Measurements from ENCODE around the gene KRTAP22-1. TPM values are rescaled to one million over a fixed set of nuclear protein-coding genes. Genes with fewer than 3 reads are reported as not detected.

The KRTAP22-1 gene
- total and polyA plus RNA-seq, 2 of the 4 experiments (the other 2 are of a cell fraction) = not detected

DNA sequence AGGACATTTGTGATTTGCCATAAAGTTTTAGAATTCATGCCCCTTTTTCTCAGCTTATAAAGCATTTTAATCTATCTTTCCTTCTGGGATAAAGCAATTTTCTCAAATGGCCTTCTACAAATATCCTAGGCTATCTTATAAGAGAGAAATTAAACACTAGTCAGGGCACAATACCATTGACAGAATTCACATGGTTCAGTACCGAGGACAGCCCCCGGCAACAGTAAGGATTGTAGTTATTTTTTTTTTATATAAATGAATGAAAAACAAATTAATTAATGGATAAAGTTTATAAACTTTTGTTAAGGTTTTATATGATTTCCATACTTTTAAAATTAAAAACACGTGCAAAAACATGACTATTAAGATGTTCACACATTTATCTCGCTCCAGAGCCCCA lies 27.2 kb downstream of the KRTAP22-1 start:
- no peaks in the 10 kb centered on the region for H3K79me1 ChIP-seq (ENCODE audit: low read depth in 1 of 2, low read length in 2 of 2)
- no peak overlapping the region for H2BK20ac ChIP-seq (ENCODE audit: low read depth, low read length)
- H2AFZ ChIP-seq (replicated peaks; ENCODE audit: low read length, poor library complexity) = no peak overlapping the region
- no TSS peak for BruUV-seq (replicated peaks)
- H4K5ac ChIP-seq (ENCODE audit: low read depth, low read length) = no peak overlapping the region
- no peaks in the 10 kb centered on the region for H3K36me3 ChIP-seq (ENCODE audit: control insufficient read depth, insufficient read depth, low read length)
- ChIA-PET POLR2A (ENCODE audit: unreplicated experiment) (no interaction called here), CTCF (no interaction called here)
- no peaks in the 10 kb centered on the region for H3K9me1 ChIP-seq (ENCODE audit: insufficient read depth, low read length)
- no peak overlapping the region for H2BK120ac ChIP-seq (ENCODE audit: low read depth, low read length)
- no peaks in the 10 kb centered on the region for H3K27me3 ChIP-seq (ENCODE audit: control insufficient read depth, insufficient read depth, low read length)
- H3K23ac ChIP-seq (ENCODE audit: low read depth, low read length) = no peak overlapping the region
- in situ Hi-C loops (cut with MboI; ENCODE audit: low sequenced_read_pairs) (no loop called here), dilution Hi-C loops (cut with HindIII; ENCODE audit: low sequenced_read_pairs, unreplicated experiment) (no loop called here), intact Hi-C loops (cut with micrococcal nuclease) (no loop called here)
- H2AK9ac ChIP-seq (replicated peaks; ENCODE audit: low read depth, low read length, poor library complexity) = no peak overlapping the region
- H3K4me1 ChIP-seq (ENCODE audit: control insufficient read depth, insufficient read depth, low read length) = no peaks in the 10 kb centered on the region
- no peak overlapping the region for H2AK5ac ChIP-seq (ENCODE audit: low read depth, low read length)
- no peak overlapping the region for H4K8ac ChIP-seq (ENCODE audit: low read depth in 2 of 2, low read length in 2 of 2)
- no peak for DNase-seq
- H3K56ac ChIP-seq (ENCODE audit: extremely low read depth, insufficient read depth, low read length) = no peak overlapping the region
- no CpG with 5 or more reads among the region's 4 CpGs for WGBS, 2 experiments (ENCODE audit: extremely low coverage in 2 of 2, insufficient read length in 1 of 2)
- H2BK5ac ChIP-seq (ENCODE audit: low read depth, low read length, poor library complexity, severe bottlenecking) = no peak overlapping the region
- no peak overlapping the region for H4K91ac ChIP-seq (ENCODE audit: insufficient read depth, low read depth, low read length)
- no peak overlapping the region for H2BK15ac ChIP-seq (ENCODE audit: low read depth, low read length)
- no peak overlapping the region for H3K4me2 ChIP-seq (ENCODE audit: low read depth, low read length)
- no peak overlapping the region for H3K4me3 ChIP-seq (ENCODE audit: insufficient read depth, low read depth, low read length)
- H3K9me3 ChIP-seq (ENCODE audit: control insufficient read depth, insufficient read depth, low read length) = peaks cover 25% of the 10 kb centered on the region
- no peak overlapping the region for H3K27ac ChIP-seq (ENCODE audit: insufficient read depth, low read length)
- no peak for TF ChIP-seq BHLHE40 (IDR thresholded peaks at IDR 0.05; ENCODE audit: low read depth, low read length)
- TF ChIP-seq RCOR1 (IDR thresholded peaks at IDR 0.05; ENCODE audit: insufficient replicate concordance, low read length) = no peak
- TF ChIP-seq, protein P1, sequence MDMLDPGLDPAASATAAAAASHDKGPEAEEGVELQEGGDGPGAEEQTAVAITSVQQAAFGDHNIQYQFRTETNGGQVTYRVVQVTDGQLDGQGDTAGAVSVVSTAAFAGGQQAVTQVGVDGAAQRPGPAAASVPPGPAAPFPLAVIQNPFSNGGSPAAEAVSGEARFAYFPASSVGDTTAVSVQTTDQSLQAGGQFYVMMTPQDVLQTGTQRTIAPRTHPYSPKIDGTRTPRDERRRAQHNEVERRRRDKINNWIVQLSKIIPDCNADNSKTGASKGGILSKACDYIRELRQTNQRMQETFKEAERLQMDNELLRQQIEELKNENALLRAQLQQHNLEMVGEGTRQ (IDR thresholded peaks at IDR 0.05; ENCODE audit: low read depth, low read length) = no peak
- TF ChIP-seq NFE2L2 (IDR thresholded peaks at IDR 0.05; ENCODE audit: low read depth, low read length) = no peak
- no peak for TF ChIP-seq MAFK (IDR thresholded peaks at IDR 0.05; ENCODE audit: low read depth, low read length)
- TF ChIP-seq MAZ (IDR thresholded peaks at IDR 0.05; ENCODE audit: borderline replicate concordance, low read depth, low read length) = no peak
- no peak for TF ChIP-seq ELK1 (IDR thresholded peaks at IDR 0.05; ENCODE audit: borderline replicate concordance, low read depth, low read length)
- TF ChIP-seq CTCF (conservative IDR thresholded peaks at IDR 0.05; ENCODE audit: low read depth, low read length) = no peak
- no peak for TF ChIP-seq POLR2A (IDR thresholded peaks at IDR 0.05; ENCODE audit: low read depth, low read length)
- no peak for TF ChIP-seq SMC3 (IDR thresholded peaks at IDR 0.05; ENCODE audit: low read depth, low read length)
- no peak for TF ChIP-seq CEBPB (IDR thresholded peaks at IDR 0.05; ENCODE audit: low read depth, low read length)
- TF ChIP-seq RAD21 (IDR thresholded peaks at IDR 0.05; ENCODE audit: low read length) = no peak
- no peak for TF ChIP-seq CHD1 (IDR thresholded peaks at IDR 0.05; ENCODE audit: low read depth, low read length)
- TF ChIP-seq FOS (IDR thresholded peaks at IDR 0.05; ENCODE audit: low read depth, low read length) = no peak
- TF ChIP-seq MXI1 (IDR thresholded peaks at IDR 0.05; ENCODE audit: borderline replicate concordance, low read depth, low read length) = no peak
- no peak for TF ChIP-seq RFX5 (IDR thresholded peaks at IDR 0.05; ENCODE audit: low read depth, low read length)
- H3K9ac ChIP-seq (ENCODE audit: low read depth, low read length) = no peak overlapping the region
- no peaks in the 10 kb centered on the region for H4K20me1 ChIP-seq (ENCODE audit: insufficient read depth, low read length)
- H3K18ac ChIP-seq (ENCODE audit: low read depth, low read length) = no peak overlapping the region
- H3K14ac ChIP-seq (replicated peaks; ENCODE audit: low read depth, low read length) = no peak overlapping the region
- no peak overlapping the region for H3K4ac ChIP-seq (ENCODE audit: low read depth, low read length)
- ATAC-seq (ENCODE audit: low read depth) = no peak

Data from IMR-90 (cell line).